GM12874 (cell line): Measurements from ENCODE around the gene TRPC4AP.

Experiments
- CTCF ChIP-seq: IDR thresholded peaks from 2 replicates; pipeline ENCODE4 v1.5.1; 2011; ENCODE audit warnings: low read depth, mild to moderate bottlenecking, control low read depth, low read length, moderate library complexity; ENCODE audit not compliant: insufficient read depth

Gene TRPC4AP

DNA sequence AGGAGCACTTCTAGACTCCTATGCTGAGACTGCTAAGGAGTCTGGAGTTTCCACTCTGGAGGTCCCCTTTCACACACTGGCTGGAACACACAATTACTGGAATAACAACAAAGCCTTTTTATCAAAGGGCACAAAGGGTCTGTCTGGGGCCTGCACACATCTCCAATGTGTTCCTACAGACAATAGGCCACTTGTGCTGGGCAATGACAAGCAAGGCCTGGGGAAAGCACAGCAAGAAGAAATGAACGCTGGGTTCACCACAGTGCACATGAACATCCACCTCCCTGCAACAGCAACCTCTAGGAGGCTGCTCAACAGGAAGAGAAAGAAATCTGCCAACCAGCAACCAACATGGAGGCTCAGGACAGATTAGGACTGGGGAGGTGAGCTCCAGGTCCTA is 43.9 kb downstream of the TRPC4AP start:
- TF ChIP-seq CTCF: no peak

DNA sequence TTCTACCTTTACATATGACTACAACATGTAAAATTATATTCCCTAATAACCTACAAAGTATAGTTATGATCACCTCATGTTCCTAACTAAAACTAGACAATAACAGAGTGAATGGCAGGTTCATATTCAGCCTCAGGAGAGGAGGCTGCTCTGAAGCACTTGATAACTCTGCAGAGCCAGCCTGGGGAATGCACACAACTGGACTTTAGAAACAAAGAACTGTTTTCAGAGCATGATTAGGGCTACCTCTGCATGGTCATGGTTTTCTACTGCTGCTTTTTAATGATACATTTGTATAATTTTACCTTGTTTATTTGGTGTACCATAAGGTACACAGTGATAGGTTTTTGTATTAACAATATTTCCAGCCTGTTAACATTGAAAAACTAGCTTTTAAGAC is 50.3 kb downstream of the TRPC4AP start:
- no peak for TF ChIP-seq CTCF

DNA sequence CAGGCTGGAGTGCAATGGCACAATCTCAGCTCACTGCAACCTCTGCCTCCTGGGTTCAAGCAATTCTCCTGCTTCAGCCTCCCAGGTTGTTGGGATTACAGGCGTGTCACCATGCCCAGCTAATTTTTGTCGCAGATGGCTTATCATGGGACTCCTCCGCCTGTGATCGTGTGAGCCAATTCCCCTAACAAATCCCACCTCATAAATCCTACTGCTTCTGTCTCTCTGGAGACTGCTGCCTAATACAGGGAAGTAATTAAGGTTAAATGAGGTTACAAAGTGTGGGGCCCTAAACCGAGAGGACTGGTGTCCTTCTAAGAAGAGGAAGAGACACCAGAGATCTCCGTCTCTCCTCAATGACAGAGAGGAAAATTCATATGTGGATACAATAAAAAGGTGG is 52.0 kb downstream of the TRPC4AP start:
- TF ChIP-seq CTCF: no peak

GRCh38 chr20:35039846-35040489 is 52.6 kb downstream of the TRPC4AP start:
- no peak for TF ChIP-seq CTCF

DNA sequence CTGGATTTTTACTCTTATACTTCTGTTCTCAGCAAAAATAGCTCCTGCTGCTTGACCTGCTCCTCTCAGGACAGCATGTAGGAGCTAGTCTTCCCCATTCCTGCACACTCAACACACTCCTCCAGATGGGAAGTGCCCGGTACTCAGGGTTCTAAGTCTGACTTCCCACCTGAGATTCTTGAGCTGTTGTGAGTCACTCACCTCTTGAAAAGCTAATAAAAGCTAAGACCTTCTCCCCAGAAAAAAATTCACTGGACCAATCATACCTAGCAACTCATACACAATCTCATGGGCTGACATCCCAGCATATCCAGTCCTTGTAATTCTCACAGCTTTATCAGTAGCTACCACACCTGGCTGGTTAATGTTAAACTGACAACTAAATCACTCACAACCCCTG is 53.5 kb downstream of the TRPC4AP start:
- no peak for TF ChIP-seq CTCF

- no peak for TF ChIP-seq CTCF
Observed at GRCh38 chr20:35034145-35034544, 58.5 kb downstream of the TRPC4AP start.

DNA sequence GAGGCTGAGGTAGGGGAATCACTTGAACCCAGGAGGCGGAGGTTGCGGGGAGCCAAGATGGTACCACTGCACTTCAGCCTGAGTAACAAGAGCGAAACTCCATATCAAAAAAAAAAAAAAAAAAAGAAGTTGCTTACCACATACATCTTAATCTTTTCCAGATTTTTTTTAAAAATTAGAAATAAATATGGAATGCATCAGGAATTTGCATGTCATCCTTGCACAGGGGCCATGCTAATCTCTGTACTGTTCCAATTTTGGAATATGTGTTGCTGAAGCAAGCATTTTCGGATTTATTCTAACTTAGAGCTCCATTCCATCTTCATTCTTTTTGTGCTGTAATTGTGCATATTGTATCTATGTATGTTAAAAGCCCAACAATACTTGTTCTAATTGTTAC is 62.5 kb downstream of the TRPC4AP start:
- no peak for TF ChIP-seq CTCF
